NCI-H1436 treated with DMSO at 0.1 percent for 48 hours (cell line): ENCODE measurements around the gene KRTAP2-3.

Source experiments
- DNase-seq: peaks from one replicate; lab custom pipeline; 2025; lab: John Stamatoyannopoulos, UW

Gene KRTAP2-3

DNA sequence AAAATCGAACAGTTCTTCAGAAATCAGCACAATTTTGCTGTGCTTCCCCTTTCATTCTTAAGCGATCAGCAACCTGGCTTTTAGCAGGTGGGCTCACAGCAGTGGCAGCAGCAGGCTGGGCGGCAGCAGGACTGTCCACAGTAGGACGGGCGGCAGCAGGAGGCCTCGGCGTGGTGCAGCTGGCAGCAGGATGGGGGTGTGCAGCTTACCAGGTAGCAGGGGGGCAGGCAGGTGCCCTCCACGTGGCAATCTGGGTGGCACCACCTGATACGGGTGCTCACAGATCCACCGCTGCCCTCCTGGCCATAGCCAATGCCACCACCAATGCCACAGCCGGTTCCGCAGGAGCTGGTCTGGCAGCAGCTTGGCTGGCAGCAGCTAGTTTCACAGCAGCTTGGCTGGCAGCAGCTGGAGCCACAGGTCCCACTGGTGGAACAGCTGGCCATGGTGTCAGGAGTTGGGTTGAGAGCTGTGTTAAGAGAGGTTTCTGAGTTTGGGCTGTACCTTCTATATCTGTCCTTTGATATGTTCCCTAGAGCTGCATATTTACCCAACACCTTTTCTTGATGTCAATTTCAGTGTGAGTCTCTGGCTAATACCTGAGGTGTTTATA is 30.2 kb downstream of the KRTAP2-3 start, which contains the start of gene KRTAP1-4:
KRTAP1-4 (minus strand) TSS at position 563 of the 613 bp plus-strand sequence; CDS start at position 446, 117 bp downstream.
- no peak for DNase-seq

DNA sequence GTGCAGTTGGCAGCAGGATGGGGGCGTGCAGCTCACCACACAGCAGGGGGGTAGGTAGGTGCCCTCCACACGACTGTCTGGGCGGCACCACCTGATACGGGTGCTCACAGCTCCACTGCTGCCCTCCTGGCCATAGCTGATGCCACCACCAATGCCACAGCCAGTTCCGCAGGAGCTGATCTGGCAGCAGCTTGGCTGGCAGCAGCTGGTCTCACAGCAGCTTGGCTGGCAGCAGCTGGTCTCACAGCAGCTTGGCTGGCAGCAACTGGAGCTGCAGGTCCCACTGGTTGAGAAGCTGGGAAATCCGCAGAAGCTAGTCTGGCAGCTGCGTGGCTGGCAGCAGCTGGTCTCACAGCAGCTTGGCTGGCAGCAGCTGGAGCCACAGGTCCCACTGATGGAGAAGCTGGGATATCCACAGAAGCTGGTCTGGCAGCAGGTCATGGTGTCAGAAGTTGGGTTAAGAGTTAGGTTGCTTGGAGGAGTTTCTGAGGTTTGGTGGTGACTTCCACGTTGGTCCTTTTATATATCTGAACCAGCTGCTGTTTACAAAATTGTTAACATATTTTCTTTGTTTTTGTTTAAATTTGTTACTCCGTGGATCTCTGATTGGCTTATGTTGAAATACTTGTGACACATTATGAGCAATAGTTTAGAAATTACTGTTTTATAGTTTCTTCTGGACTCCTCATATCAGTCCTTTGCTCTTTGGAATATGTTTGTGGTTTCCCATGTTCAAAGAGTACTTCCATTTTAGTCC is 33.0 kb downstream of the KRTAP2-3 start, which contains the start of gene KRTAP1-5:
KRTAP1-5 (minus strand) TSS at position 494 of the 757 bp plus-strand sequence; CDS start at position 441, 53 bp downstream.
- DNase-seq, result no peak

DNA sequence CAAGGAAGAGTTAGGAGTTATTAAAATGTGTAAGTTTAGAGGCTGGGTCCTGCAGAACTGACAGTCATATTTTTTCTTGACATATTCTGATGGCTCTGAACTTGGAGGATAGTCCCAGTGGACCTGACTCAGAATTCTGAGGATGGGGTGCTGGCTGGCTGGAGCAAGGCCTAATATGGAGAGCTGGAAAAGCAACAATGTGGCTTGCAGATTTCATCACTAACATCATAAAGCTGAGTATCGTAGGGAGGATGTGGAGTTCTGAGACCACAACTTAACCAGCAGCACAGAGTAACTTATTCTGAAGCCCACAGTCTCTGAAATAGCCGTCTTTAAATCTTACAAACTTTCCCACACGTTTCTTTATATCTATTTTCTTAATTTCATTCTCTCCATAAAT is 35.2 kb downstream of the KRTAP2-3 start:
- no peak for DNase-seq

DNA sequence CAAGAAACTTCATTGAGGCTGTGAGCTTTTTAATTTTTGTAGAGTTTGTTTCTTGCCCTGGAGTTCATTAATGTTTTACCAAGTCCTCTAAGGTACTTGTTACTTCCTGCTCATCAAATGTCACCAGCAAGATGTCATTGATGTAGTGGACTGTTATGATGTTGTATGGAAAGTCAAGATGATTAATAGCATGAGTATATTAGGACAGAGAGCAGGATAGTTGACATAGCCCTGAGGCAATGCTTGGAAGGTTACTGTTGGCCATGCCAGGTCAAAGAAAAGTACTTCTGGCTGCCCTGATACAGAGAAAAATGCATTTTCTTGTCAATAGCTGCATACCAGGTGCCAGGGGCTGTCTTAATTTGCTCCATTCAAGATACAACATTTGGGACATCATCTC is 39.6 kb downstream of the KRTAP2-3 start:
- DNase-seq, result no peak

DNA sequence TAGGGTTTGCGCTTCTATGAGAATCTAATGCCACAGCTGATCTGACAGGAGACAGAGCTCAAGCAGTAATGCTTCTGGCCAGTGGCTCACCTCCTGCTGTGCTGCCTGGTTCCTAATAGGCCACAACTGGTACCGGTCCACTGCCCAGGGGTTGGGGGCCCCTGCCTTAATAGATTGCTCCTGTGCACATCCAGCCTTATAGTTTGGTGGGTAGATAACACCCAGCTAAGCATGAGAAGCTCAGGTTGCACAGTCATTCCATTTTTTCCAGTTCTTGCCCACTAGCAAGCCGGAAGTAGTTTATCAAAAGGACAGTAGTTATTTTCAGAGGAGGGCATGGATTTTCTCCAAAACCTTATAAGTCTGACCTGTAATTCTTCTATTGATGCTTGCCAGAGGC is 40.5 kb downstream of the KRTAP2-3 start:
- no peak for DNase-seq

DNA sequence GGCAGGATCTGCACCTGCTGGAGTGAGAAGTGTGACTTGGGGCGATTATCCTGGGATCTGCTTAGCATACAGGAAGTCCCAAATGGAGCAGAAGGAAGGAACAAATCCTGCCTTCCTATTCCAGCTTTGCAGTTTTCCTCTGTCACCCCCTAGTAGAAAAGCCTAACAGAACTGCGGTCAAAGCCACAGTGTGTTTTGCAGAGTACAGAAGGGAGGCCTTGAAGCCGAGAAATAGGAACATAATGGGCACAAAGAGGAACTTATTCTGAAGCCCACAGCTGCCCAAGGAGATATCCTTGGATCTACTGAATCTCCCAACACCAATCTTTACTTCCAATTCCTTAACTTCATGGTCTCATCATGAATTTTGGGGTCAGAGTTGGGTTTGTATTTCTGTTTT is 41.4 kb downstream of the KRTAP2-3 start:
- no peak for DNase-seq

DNA sequence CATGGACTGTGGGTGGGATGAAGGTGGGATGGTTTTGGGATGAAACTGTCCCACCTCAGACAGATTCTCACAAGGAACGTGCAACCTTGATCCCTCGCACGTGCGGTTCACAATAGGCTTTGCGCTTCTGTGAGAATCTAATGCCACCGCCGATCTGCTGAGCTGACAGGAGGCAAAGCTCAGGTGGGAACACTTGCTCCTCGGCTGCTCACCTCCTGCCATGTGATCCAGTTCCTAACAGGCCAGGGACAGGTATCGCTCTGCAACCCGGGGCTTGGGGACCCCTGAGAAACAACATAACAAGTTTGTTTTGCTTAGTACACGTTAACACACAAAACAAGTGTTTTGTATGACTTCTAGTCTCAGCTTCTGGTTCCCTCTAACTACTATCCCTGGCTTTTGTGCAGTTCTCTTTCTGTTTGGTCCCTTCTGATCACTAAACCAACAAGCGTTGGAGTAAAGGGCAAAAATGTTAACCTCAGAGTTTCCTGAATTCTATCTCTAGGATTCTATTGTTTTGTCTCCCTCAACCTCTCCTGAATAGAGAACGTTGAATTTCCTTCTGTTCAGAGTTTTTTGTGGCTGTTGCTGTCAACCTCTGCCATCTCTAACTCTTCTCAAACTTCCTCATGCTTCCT is 43.2 kb downstream of the KRTAP2-3 start:
- DNase-seq, result no peak

DNA sequence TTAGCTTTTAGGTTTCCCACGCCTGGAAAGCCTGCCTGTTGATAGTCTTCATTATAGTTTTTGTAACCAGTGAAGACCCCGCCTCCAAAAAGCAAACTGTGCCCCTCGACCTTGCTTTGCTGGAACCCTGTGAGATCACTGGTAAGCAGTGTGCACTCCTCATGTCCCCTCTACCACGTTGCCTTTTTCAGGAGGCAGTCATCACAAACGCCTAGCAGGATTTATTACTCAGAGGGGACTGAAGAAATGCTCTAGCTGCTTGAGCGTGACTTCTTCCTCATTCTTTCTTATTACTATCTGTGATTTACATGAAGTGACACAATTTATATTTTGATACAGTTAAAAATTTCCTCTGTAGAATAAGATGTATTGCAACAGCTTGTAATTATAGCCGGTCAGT is 44.5 kb downstream of the KRTAP2-3 start:
- no peak for DNase-seq

DNA sequence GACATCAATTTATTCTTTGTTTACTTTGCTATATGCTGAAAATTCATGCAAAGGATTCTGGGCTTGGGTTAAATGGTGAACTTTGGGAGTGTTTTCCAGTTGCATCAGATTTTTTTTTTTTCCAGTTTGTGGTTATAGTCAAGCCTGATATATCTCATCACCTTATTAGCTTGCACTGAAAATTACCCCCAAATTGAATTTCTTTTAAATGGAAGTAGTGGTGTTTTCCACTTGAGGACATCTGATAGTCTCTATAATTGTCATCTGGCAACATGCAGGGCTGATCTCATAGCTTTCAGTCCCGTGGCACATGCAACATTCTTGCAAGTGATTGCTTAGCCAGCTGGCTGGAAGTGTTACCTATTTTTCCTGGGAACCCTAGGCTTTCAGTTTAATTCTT is 46.3 kb downstream of the KRTAP2-3 start:
- DNase-seq, result peak; percentile 66

DNA sequence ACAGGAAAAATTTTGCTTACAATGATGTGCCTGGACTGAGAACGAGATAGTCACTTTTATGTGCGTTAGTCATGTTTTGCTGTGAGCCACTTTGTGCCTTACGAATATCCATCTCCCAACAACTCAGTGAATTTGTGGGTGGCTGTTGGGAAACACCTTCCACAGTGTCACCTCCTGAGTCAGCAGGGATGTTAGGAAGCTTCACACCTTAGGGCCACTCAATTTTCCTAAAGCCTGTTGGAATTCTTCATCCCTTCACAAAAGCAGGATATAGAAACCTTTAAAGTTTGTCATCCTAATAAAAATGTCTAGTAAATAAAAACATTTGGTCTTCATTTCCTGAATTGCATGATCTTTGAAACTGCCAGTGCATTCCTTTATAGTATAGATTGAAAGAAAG is 46.7 kb downstream of the KRTAP2-3 start:
- DNase-seq, result no peak

DNA sequence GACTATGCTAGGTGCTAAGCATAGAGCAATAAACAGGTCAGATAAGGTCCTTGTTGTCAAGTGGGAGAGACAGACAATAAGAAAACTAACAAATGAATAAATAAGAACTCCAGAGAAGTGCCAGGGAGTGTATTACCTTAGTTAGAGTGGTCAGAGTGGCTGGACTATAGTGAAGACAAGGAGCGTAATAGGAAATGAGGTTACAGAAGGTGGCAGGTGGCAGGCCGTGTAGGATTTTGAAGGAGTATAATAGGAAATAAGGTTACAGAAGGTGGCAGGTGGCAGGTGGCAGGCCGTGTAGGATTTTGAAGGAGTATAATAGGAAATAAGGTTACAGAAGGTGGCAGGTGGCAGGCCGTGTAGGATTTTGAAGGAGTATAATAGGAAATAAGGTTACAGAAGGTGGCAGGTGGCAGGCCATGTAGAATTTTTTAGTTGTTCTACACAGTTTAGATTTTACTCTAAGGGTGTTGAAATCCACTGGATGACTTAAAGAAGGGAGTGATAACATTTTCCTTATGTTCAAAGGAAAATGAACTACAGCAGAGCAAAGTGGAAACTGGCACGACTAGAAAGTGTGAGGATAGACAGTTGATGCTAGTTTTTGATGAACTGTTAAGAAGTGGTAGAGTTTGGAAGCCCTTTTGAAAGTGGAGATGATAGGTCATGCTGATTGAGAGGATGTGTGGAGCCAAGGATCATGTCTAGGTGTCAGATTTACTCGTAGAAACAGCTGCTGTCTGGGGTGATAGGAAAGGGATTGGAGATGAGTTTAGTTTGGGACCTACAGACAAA is 47.4 kb downstream of the KRTAP2-3 start:
- DNase-seq, result no peak

DNA sequence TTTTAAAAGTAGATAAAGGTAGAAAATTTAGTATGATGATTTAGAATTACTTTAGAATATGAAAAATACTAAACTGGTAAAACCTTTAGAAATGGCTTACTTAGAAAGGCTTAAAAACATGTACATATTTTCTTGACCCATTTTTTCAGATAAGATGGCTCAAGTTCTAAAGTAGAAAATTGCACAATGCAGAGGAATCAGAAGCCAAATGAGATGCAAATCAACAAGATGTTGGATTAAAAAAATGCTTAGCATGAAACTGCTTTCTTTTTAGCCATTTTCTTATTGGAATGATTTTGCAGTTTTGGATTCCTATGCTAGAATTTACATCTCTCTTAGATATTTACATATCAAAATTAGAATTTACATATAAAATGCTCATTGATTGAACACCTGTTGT is 49.5 kb downstream of the KRTAP2-3 start:
- no peak for DNase-seq

DNA sequence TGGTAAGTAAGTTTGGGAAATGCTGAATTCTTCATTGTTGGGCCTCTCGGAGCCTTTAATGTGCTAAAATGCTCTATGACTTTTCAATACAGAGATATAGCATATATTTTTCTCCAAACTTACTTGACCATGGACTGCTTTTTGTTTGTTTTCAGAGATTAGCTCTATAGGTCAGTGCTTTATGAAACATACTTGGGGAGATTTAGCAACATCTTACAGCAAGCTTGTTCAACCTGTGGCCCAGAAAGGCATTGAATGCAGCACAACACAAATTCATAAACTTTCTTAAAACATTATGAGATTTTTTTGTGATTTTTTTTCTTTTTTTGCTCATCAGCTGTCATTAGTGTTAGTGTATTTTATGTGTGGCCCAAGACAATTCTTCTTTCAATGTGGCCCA is 50.0 kb downstream of the KRTAP2-3 start:
- DNase-seq, result no peak

DNA sequence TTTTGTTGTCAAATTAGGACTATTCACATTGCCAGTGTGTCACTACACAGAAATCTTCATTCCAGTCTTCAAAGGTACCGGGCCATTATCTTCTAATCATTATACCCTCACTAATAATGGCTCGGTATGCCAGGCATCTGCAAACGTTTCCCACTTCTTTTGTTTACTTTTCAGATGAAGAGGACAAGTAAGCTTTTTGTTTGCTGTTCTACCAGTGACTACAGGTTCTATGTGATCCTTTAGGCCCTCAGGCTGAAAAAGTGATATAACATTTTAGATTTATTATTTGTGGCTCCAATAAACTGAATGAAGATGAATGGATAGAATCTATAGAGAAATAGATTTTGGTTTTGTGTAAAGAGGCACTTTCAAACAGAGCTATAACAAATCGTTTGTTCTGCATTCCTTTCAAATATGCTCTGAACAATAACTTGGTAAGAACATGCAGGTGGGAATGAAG is 50.6 kb downstream of the KRTAP2-3 start:
- DNase-seq, result no peak
